ENCODE results near the gene TMEM154. TPM values are rescaled to one million over a fixed set of nuclear protein-coding genes. Genes with fewer than 3 reads are reported as not detected.

Gene TMEM154
- total RNA-seq, 2 experiments from 2014 or later = 13.6 to 16.7 TPM

GRCh38 chr4:152663203-152664066 is 16.4 kb downstream of the TMEM154 start:
- H3K27me3 Mint-ChIP-seq = no peaks in the 10 kb centered on the region
- peaks cover 69% of the 10 kb centered on the region for H3K36me3 Mint-ChIP-seq (ENCODE audit: low read depth)
- H3K4me3 Mint-ChIP-seq = no peak overlapping the region
- H3K9me3 ChIP-seq (ENCODE audit: control insufficient read depth in 1 of 2, insufficient read depth in 1 of 2, low read length in 2 of 2) = peaks cover 3 to 5% of the 10 kb centered on the region in 2 experiments
- H3K27me3 ChIP-seq (ENCODE audit: control insufficient read depth in 1 of 2, insufficient read depth in 2 of 2, low read length in 2 of 2) = no peaks in the 10 kb centered on the region
- H3K4me1 ChIP-seq (ENCODE audit: insufficient read depth, low read length) = peaks cover 13% of the 10 kb centered on the region
- CTCF ChIA-PET = interaction anchor here (0.5 kb wide), 1 partner anchor 201 kb away, joined by 3 read pairs; no protein-coding TSS in a partner anchor
- no peak for DNase-seq
- ATAC-seq (ENCODE audit: poor library complexity) = peak; percentile 14
- intact Hi-C loops (cut with DNase I, micrococcal nuclease) = no loop called here
- H3K4me1 Mint-ChIP-seq (ENCODE audit: low read depth) = peaks cover 42% of the 10 kb centered on the region
- H3K27ac ChIP-seq (ENCODE audit: low read depth in 1 of 2, low read length in 2 of 2) = no peak overlapping the region
- peaks cover 1% of the 10 kb centered on the region for H3K36me3 ChIP-seq (ENCODE audit: insufficient read depth, low read length)
- H3K27ac Mint-ChIP-seq = peak overlapping the region; percentile 15
- H3K9me3 Mint-ChIP-seq = peaks cover 8% of the 10 kb centered on the region
- POLR2A ChIA-PET = interaction anchor here (2.6 kb wide), 1 partner anchor 16 kb away, joined by 7 read pairs; the partner anchor contains the start of gene TMEM154
- no peak for TF ChIP-seq CTCF (IDR thresholded peaks at IDR 0.05)
- no peak overlapping the region for H3K4me3 ChIP-seq (ENCODE audit: low read length)

GRCh38 chr4:152661649-152662048 is 18.1 kb downstream of the TMEM154 start:
- Mint-ChIP-seq H3K4me1 (ENCODE audit: low read depth) (peaks cover 35% of the 10 kb centered on the region), H3K36me3 (ENCODE audit: low read depth) (peaks cover 78% of the 10 kb centered on the region), H3K9me3 (peaks cover 13% of the 10 kb centered on the region), H3K4me3 (no peak overlapping the region), H3K27me3 (no peaks in the 10 kb centered on the region), H3K27ac (peak overlapping the region; percentile 7)
- Histone ChIP-seq H3K9me3 (ENCODE audit: control insufficient read depth in 1 of 2, insufficient read depth in 1 of 2, low read length in 2 of 2) (peaks cover 9 to 19% of the 10 kb centered on the region in 2 experiments), H3K4me1 (ENCODE audit: insufficient read depth, low read length) (peaks cover 13% of the 10 kb centered on the region), H3K27me3 (ENCODE audit: control insufficient read depth in 1 of 2, insufficient read depth in 2 of 2, low read length in 2 of 2) (no peaks in the 10 kb centered on the region), H3K27ac (ENCODE audit: low read depth in 1 of 2, low read length in 2 of 2) (no peak overlapping the region), H3K4me3 (ENCODE audit: low read length) (no peak overlapping the region), H3K36me3 (ENCODE audit: insufficient read depth, low read length) (peaks cover 4% of the 10 kb centered on the region)
- TF ChIP-seq CTCF (IDR thresholded peaks at IDR 0.05) = no peak
- ChIA-PET POLR2A (interaction anchor here (0.8 kb wide), 1 partner anchor 125 kb away, joined by 3 read pairs; the partner anchor contains the start of gene FBXW7), CTCF (no interaction called here)
- intact Hi-C loops (cut with DNase I, micrococcal nuclease) = no loop called here
- DNase-seq (no peak), ATAC-seq (ENCODE audit: poor library complexity) (no peak)

GRCh38 chr4:152660526-152660925 is 19.3 kb downstream of the TMEM154 start:
- Histone ChIP-seq H3K9me3 (ENCODE audit: control insufficient read depth in 1 of 2, insufficient read depth in 1 of 2, low read length in 2 of 2) (peaks cover 19% of the 10 kb centered on the region in 2 experiments), H3K27ac (ENCODE audit: low read depth in 1 of 2, low read length in 2 of 2) (no peak overlapping the region), H3K4me3 (ENCODE audit: low read length) (no peak overlapping the region), H3K4me1 (ENCODE audit: insufficient read depth, low read length) (peaks cover 20% of the 10 kb centered on the region), H3K27me3 (ENCODE audit: control insufficient read depth in 1 of 2, insufficient read depth in 2 of 2, low read length in 2 of 2) (no peaks in the 10 kb centered on the region), H3K36me3 (ENCODE audit: insufficient read depth, low read length) (peaks cover 4% of the 10 kb centered on the region)
- intact Hi-C loops (cut with DNase I, micrococcal nuclease) = no loop called here
- ChIA-PET POLR2A (no interaction called here), CTCF (no interaction called here)
- H3K4me3 Mint-ChIP-seq = no peak overlapping the region
- no peaks in the 10 kb centered on the region for H3K27me3 Mint-ChIP-seq
- H3K9me3 Mint-ChIP-seq = peaks cover 15% of the 10 kb centered on the region
- DNase-seq = no peak
- no peak for TF ChIP-seq CTCF (IDR thresholded peaks at IDR 0.05)
- ATAC-seq (ENCODE audit: poor library complexity) = no peak
- peaks cover 35% of the 10 kb centered on the region for H3K4me1 Mint-ChIP-seq (ENCODE audit: low read depth)
- H3K36me3 Mint-ChIP-seq (ENCODE audit: low read depth) = peaks cover 86% of the 10 kb centered on the region
- no peak overlapping the region for H3K27ac Mint-ChIP-seq
